Ascending aorta (tissue), 2 donors: ENCODE measurements around the gene ANK3. TPM values are rescaled to one million over a fixed set of nuclear protein-coding genes. Genes with fewer than 3 reads are reported as not detected.

Source experiments
- DNase-seq, 2 donors: peaks; one replicate each; pipeline ENCODE4 v3.0.0-alpha.2; 2019; ENCODE audit warnings: low spot score in 2 of 2
- H3K27ac ChIP-seq, 2 donors: fragments of 200-600 bp; sonication (generic); one replicate each; pipeline ENCODE4 v1.5.1; 2016 to 2017; ENCODE audit warnings: mild to moderate bottlenecking in 1 of 2
- H3K27me3 ChIP-seq: fragments of 200-600 bp; sonication (generic); one replicate; pipeline ENCODE4 v1.5.1; 2017
- H3K36me3 ChIP-seq, 2 donors: fragments of 200-600 bp; sonication (generic); one replicate each; pipeline ENCODE4 v1.5.1; 2016
- H3K4me1 ChIP-seq, 2 donors: fragments of 200-600 bp; sonication (generic); one replicate each; pipeline ENCODE4 v1.5.1; 2016 to 2017; ENCODE audit warnings: mild to moderate bottlenecking in 1 of 2
- H3K4me3 ChIP-seq, 2 donors: fragments of 200-600 bp; sonication (generic); one replicate each; pipeline ENCODE4 v1.5.1; 2016 to 2017; ENCODE audit warnings: mild to moderate bottlenecking in 1 of 2
- H3K9me3 ChIP-seq, 2 donors: fragments of 200-600 bp; sonication (generic); one replicate each; pipeline ENCODE4 v1.5.1; 2016
- CTCF ChIP-seq, 3 experiments: fragments of 200-600 bp in 2 of 3; fragments of 450-650 bp in 1 of 3; sonication (generic) in 2 of 3; IDR thresholded peaks; one replicate each; pipeline ENCODE4 v1.5.1; 2016 to 2019; ENCODE audit warnings: antibody characterized with exemption in 3 of 3, mild to moderate bottlenecking in 1 of 3, moderate library complexity in 1 of 3
- intact Hi-C: fragments of 100-400 bp; cut with DNase I; formaldehyde crosslinking; loops from one replicate; pipeline ENCODE4 v1.15.1; 2023
- total RNA-seq: library from RNA; depleted of rRNA; stranded (reverse); fragments of >200 nt; gene quantifications from one replicate; pipeline ENCODE4 v1.1.0, GENCODE V29; 2016

ANK3 gene
- total RNA-seq, 1 donor from 2014 or later: 28.3 TPM

- H3K4me3 ChIP-seq: no peak overlapping the region
- no peak for TF ChIP-seq CTCF (IDR thresholded peaks at IDR 0.05)
These were observed 385.8 kb downstream of the ANK3 start for GRCh38 chr10:60003651-60004523.

GRCh38 chr10:60000747-60001146 is 388.9 kb downstream of the ANK3 start:
- H3K27ac ChIP-seq: no peak overlapping the region
- no peaks in the 10 kb centered on the region for H3K9me3 ChIP-seq
- H3K4me1 ChIP-seq: no peaks in the 10 kb centered on the region
- H3K36me3 ChIP-seq: no peaks in the 10 kb centered on the region
- no peak for DNase-seq
- intact Hi-C loops: no loop called here
- no peaks in the 10 kb centered on the region for H3K27me3 ChIP-seq
- no peak for TF ChIP-seq CTCF (IDR thresholded peaks at IDR 0.05)
- H3K4me3 ChIP-seq: no peak overlapping the region

More at GRCh38 chr10:60003651-60004523, 385.8 kb downstream of the ANK3 start:
- no peak for DNase-seq
- Histone ChIP-seq H3K27me3 (no peaks in the 10 kb centered on the region), H3K4me1 (no peaks in the 10 kb centered on the region), H3K36me3 (no peaks in the 10 kb centered on the region), H3K9me3 (no peaks in the 10 kb centered on the region), H3K27ac (no peak overlapping the region)
- intact Hi-C loops: no loop called here

- DNase-seq: no peak
- Histone ChIP-seq H3K36me3 (no peaks in the 10 kb centered on the region), H3K9me3 (no peaks in the 10 kb centered on the region), H3K27me3 (no peaks in the 10 kb centered on the region), H3K4me1 (no peaks in the 10 kb centered on the region), H3K27ac (no peak overlapping the region), H3K4me3 (no peak overlapping the region)
- TF ChIP-seq CTCF (IDR thresholded peaks at IDR 0.05): no peak
- intact Hi-C loops: no loop called here
These were observed 391.7 kb downstream of the ANK3 start for GRCh38 chr10:59997827-59998525.

- intact Hi-C loops: no loop called here
- Histone ChIP-seq H3K9me3 (no peaks in the 10 kb centered on the region), H3K27me3 (no peaks in the 10 kb centered on the region), H3K27ac (no peak overlapping the region), H3K4me3 (no peak overlapping the region), H3K4me1 (no peaks in the 10 kb centered on the region), H3K36me3 (no peaks in the 10 kb centered on the region)
- no peak for TF ChIP-seq CTCF (IDR thresholded peaks at IDR 0.05)
- DNase-seq: no peak
These were observed 393.8 kb downstream of the ANK3 start for GRCh38 chr10:59995862-59996261.

GRCh38 chr10:59993931-59994330 is 395.7 kb downstream of the ANK3 start:
- H3K9me3 ChIP-seq: no peaks in the 10 kb centered on the region
- H3K27ac ChIP-seq: no peak overlapping the region
- no peaks in the 10 kb centered on the region for H3K27me3 ChIP-seq
- intact Hi-C loops: no loop called here
- DNase-seq: no peak
- H3K36me3 ChIP-seq: no peaks in the 10 kb centered on the region
- H3K4me3 ChIP-seq: no peak overlapping the region
- H3K4me1 ChIP-seq: no peaks in the 10 kb centered on the region
- TF ChIP-seq CTCF (IDR thresholded peaks at IDR 0.05): no peak
